CD8-positive, alpha-beta memory T cell (primary cell): ENCODE data around the gene CNPPD1. TPM values are rescaled to one million over a fixed set of nuclear protein-coding genes. Genes with fewer than 3 reads are reported as not detected.

ENCODE experiments used
- CTCF ChIA-PET: fragments of 350-600 bp; sonication (Branson Sonifier 250); formaldehyde crosslinking; loops from one replicate; lab custom pipeline; 2021; ENCODE audit warnings: antibody characterized with exemption; lab: Charles Lee
- POLR2A ChIA-PET: fragments of 350-600 bp; sonication (Branson Sonifier 250); formaldehyde crosslinking; loops from one replicate; lab custom pipeline; 2021; ENCODE audit warnings: antibody characterized with exemption; lab: Charles Lee
- DNase-seq, 5 donors: peaks; one replicate each; pipeline versions ENCODE4 v3.0.0 to v3.0.0-alpha.2; 2020 to 2022; ENCODE audit warnings: mixed read lengths in 1 of 5
- H3K27ac ChIP-seq: one replicate; pipeline ENCODE4 v1.7.0; 2013; ENCODE audit warnings: low read depth, mild to moderate bottlenecking, low read length, moderate library complexity
- H3K27me3 ChIP-seq: 2 replicates; pipeline ENCODE4 v1.7.0; 2013; ENCODE audit warnings: low read length, mild to moderate bottlenecking; ENCODE audit not compliant: insufficient read depth, poor library complexity, severe bottlenecking
- H3K36me3 ChIP-seq: 2 replicates; pipeline ENCODE4 v1.7.0; 2013; ENCODE audit warnings: mild to moderate bottlenecking, low read length, moderate library complexity; ENCODE audit not compliant: insufficient read depth
- H3K4me1 ChIP-seq: 2 replicates; pipeline ENCODE4 v1.7.0; 2013; ENCODE audit warnings: mild to moderate bottlenecking, low read length, moderate library complexity; ENCODE audit not compliant: insufficient read depth
- H3K4me3 ChIP-seq: 2 replicates; pipeline ENCODE4 v1.7.0; 2013; ENCODE audit warnings: mild to moderate bottlenecking, low read length
- H3K9me3 ChIP-seq: 2 replicates; pipeline ENCODE4 v1.7.0; 2013; ENCODE audit warnings: mild to moderate bottlenecking, low read length
- H3K27ac Mint-ChIP-seq, 8 donors: one replicate each; pipeline ENCODE4 v1.8.0; 2020 to 2021; ENCODE audit warnings: mixed read lengths in 8 of 8, mild to moderate bottlenecking in 6 of 8, inconsistent platforms in 3 of 8, moderate library complexity in 3 of 8
- H3K27me3 Mint-ChIP-seq, 2 donors: one replicate each; pipeline ENCODE4 v1.8.0; 2020 to 2021; ENCODE audit warnings: mixed read lengths in 2 of 2, mild to moderate bottlenecking in 1 of 2, moderate library complexity in 1 of 2
- H3K36me3 Mint-ChIP-seq, 3 donors: one replicate each; pipeline ENCODE4 v1.8.0; 2020 to 2021; ENCODE audit warnings: mixed read lengths in 3 of 3, inconsistent platforms in 1 of 3, mild to moderate bottlenecking in 1 of 3
- H3K4me1 Mint-ChIP-seq, 3 donors: one replicate each; pipeline ENCODE4 v1.8.0; 2020 to 2021; ENCODE audit warnings: mixed read lengths in 3 of 3, inconsistent platforms in 1 of 3, mild to moderate bottlenecking in 1 of 3
- H3K4me3 Mint-ChIP-seq, 7 donors: one replicate each; pipeline ENCODE4 v1.8.0; 2020 to 2021; ENCODE audit warnings: mixed read lengths in 7 of 7, mild to moderate bottlenecking in 6 of 7, moderate library complexity in 4 of 7, inconsistent platforms in 2 of 7
- H3K9me3 Mint-ChIP-seq, 5 donors: one replicate each; pipeline ENCODE4 v1.8.0; 2020 to 2022; ENCODE audit warnings: mixed read lengths in 5 of 5, mild to moderate bottlenecking in 3 of 5, moderate library complexity in 2 of 5, inconsistent platforms in 1 of 5
- polyA plus RNA-seq: library from polyadenylated mRNA; unstranded; fragments of 300-500 nt; fragmentation: Illumina TruSeq; gene quantifications from one replicate; pipeline ENCODE4 v1.2.3, GENCODE V29; 2021
- total RNA-seq, 2 experiments: library from RNA; stranded (reverse); gene quantifications; one replicate each; pipeline ENCODE4 v1.2.3, GENCODE V29; 2021

Gene CNPPD1
- total and polyA plus RNA-seq, 3 experiments from 2014 or later, result 66.2 to 74.3 (median 67.0) TPM

- ChIA-PET CTCF (interaction anchor here (0.9 to 9.0 kb wide), 8 partner anchors 13 to 89 kb away, joined by 3 to 110 read pairs (median 8); partner anchors contain the start of genes CNPPD1, NHEJ1 and SLC23A3), POLR2A (no interaction called here)
- Mint-ChIP-seq H3K4me3 (peak overlapping the region in 1 of 7 donors; percentile 65), H3K27ac (peak overlapping the region in 1 of 8 donors; percentile 55), H3K4me1 (peaks cover 25 to 45% (median 36%) of the 10 kb centered on the region in 3 donors), H3K27me3 (peaks cover 0 to 2% of the 10 kb centered on the region in 2 donors), H3K36me3 (peaks cover 0 to 16% (median 5%) of the 10 kb centered on the region in 3 donors), H3K9me3 (no peaks in the 10 kb centered on the region)
- Histone ChIP-seq H3K9me3 (no peaks in the 10 kb centered on the region), H3K36me3 (peaks cover 8% of the 10 kb centered on the region), H3K27me3 (no peaks in the 10 kb centered on the region), H3K4me1 (peaks cover 18% of the 10 kb centered on the region), H3K27ac (no peak overlapping the region), H3K4me3 (no peak overlapping the region)
- DNase-seq, result no peak
Measured at GRCh38 chr2:219213486-219214071, 36.9 kb upstream of the CNPPD1 start.

GRCh38 chr2:219213026-219213415 is 36.3 kb upstream of the CNPPD1 start:
- H3K36me3 Mint-ChIP-seq, result peaks cover 0 to 21% (median 5%) of the 10 kb centered on the region in 3 donors
- H3K4me1 ChIP-seq, result peaks cover 18% of the 10 kb centered on the region
- DNase-seq, result no peak
- peak overlapping the region in 2 of 8 donors; percentile 55 to 74 for H3K27ac Mint-ChIP-seq
- CTCF ChIA-PET, result interaction anchor here (0.9 to 9.0 kb wide), 8 partner anchors 12 to 89 kb away, joined by 3 to 110 read pairs (median 8); partner anchors contain the start of genes CNPPD1, NHEJ1 and SLC23A3
- H3K27ac ChIP-seq, result no peak overlapping the region
- peak overlapping the region in 1 of 7 donors; percentile 65 for H3K4me3 Mint-ChIP-seq
- peaks cover 0 to 2% of the 10 kb centered on the region in 2 donors for H3K27me3 Mint-ChIP-seq
- H3K36me3 ChIP-seq, result peaks cover 13% of the 10 kb centered on the region
- no peak overlapping the region for H3K4me3 ChIP-seq
- POLR2A ChIA-PET, result no interaction called here
- no peaks in the 10 kb centered on the region for H3K27me3 ChIP-seq
- H3K9me3 Mint-ChIP-seq, result no peaks in the 10 kb centered on the region
- H3K4me1 Mint-ChIP-seq, result peaks cover 27 to 47% (median 40%) of the 10 kb centered on the region in 3 donors
- H3K9me3 ChIP-seq, result no peaks in the 10 kb centered on the region

- Mint-ChIP-seq H3K27me3 (no peaks in the 10 kb centered on the region), H3K36me3 (peaks cover 0 to 31% (median 5%) of the 10 kb centered on the region in 3 donors), H3K4me3 (peak overlapping the region in 6 of 7 donors; percentile 11 to 88 (median 80)), H3K9me3 (no peaks in the 10 kb centered on the region), H3K27ac (peak overlapping the region; percentile 84 to 100 (median 95)), H3K4me1 (peaks cover 30 to 52% (median 48%) of the 10 kb centered on the region in 3 donors)
- Histone ChIP-seq H3K4me3 (peak overlapping the region; percentile 34), H3K4me1 (peaks cover 26% of the 10 kb centered on the region), H3K27me3 (no peaks in the 10 kb centered on the region), H3K36me3 (peaks cover 20% of the 10 kb centered on the region), H3K9me3 (no peaks in the 10 kb centered on the region), H3K27ac (peak overlapping the region; percentile 67)
- CTCF ChIA-PET, result interaction anchor here (0.6 to 9.0 kb wide), 34 partner anchors 9 to 181 kb away, joined by 3 to 110 read pairs (median 6); partner anchors contain the start of genes ANKZF1, ATG9A, CNPPD1 and DNAJB2
- POLR2A ChIA-PET, result interaction anchor here (0.7 to 1.3 kb wide), 11 partner anchors 18 to 131 kb away, joined by 3 to 23 read pairs (median 5); partner anchors contain the start of genes CNPPD1, DNAJB2 and TUBA4A
- DNase-seq, result no peak
Measured at GRCh38 chr2:219210886-219211362, 34.2 kb upstream of the CNPPD1 start.

- peaks cover 20% of the 10 kb centered on the region for H3K36me3 ChIP-seq
- no peaks in the 10 kb centered on the region for H3K27me3 ChIP-seq
- no peaks in the 10 kb centered on the region for H3K9me3 ChIP-seq
- Mint-ChIP-seq H3K4me3 (peak overlapping the region in 4 of 7 donors; percentile 12 to 85 (median 38)), H3K36me3 (peaks cover 0 to 31% (median 5%) of the 10 kb centered on the region in 3 donors), H3K4me1 (peaks cover 31 to 53% (median 49%) of the 10 kb centered on the region in 3 donors), H3K9me3 (no peaks in the 10 kb centered on the region), H3K27me3 (no peaks in the 10 kb centered on the region), H3K27ac (peak overlapping the region; percentile 74 to 96 (median 92))
- H3K4me3 ChIP-seq, result no peak overlapping the region
- ChIA-PET POLR2A (no interaction called here), CTCF (interaction anchor here (1.4 to 9.0 kb wide), 10 partner anchors 10 to 152 kb away, joined by 4 to 110 read pairs (median 8); partner anchors contain the start of genes ANKZF1, ATG9A, CNPPD1 and DNAJB2)
- H3K27ac ChIP-seq, result no peak overlapping the region
- DNase-seq, result no peak
- peaks cover 29% of the 10 kb centered on the region for H3K4me1 ChIP-seq
Measured at GRCh38 chr2:219210196-219210885, 33.6 kb upstream of the CNPPD1 start.

- CTCF ChIA-PET, result interaction anchor here (1.4 to 7.1 kb wide), 7 partner anchors 9 to 151 kb away, joined by 4 to 110 read pairs (median 8); partner anchors contain the start of genes CNPPD1, NHEJ1 and SLC23A3
- no peaks in the 10 kb centered on the region for H3K9me3 ChIP-seq
- H3K27ac ChIP-seq, result no peak overlapping the region
- Mint-ChIP-seq H3K27ac (peak overlapping the region; percentile 66 to 96 (median 86)), H3K9me3 (no peaks in the 10 kb centered on the region), H3K4me1 (peaks cover 32 to 53% (median 49%) of the 10 kb centered on the region in 3 donors), H3K4me3 (peak overlapping the region in 5 of 7 donors; percentile 28 to 94 (median 44)), H3K27me3 (no peaks in the 10 kb centered on the region), H3K36me3 (peaks cover 0 to 31% (median 1%) of the 10 kb centered on the region in 3 donors)
- no peak for DNase-seq
- no peak overlapping the region for H3K4me3 ChIP-seq
- peaks cover 20% of the 10 kb centered on the region for H3K36me3 ChIP-seq
- POLR2A ChIA-PET, result interaction anchor here (1.2 kb wide), 1 partner anchor 33 kb away, joined by 9 read pairs; the partner anchor contains the start of gene CNPPD1
- peaks cover 29% of the 10 kb centered on the region for H3K4me1 ChIP-seq
- H3K27me3 ChIP-seq, result no peaks in the 10 kb centered on the region
Measured at GRCh38 chr2:219209236-219210195, 32.8 kb upstream of the CNPPD1 start.

GRCh38 chr2:219207884-219208740 is 31.4 kb upstream of the CNPPD1 start:
- Histone ChIP-seq H3K36me3 (peaks cover 20% of the 10 kb centered on the region), H3K9me3 (no peaks in the 10 kb centered on the region), H3K4me3 (no peak overlapping the region), H3K4me1 (peaks cover 29% of the 10 kb centered on the region), H3K27me3 (no peaks in the 10 kb centered on the region), H3K27ac (no peak overlapping the region)
- Mint-ChIP-seq H3K27me3 (no peaks in the 10 kb centered on the region), H3K27ac (peak overlapping the region in 7 of 8 donors; percentile 54 to 96 (median 88)), H3K4me3 (peak overlapping the region; percentile 88 to 97 (median 92)), H3K36me3 (peaks cover 0 to 27% (median 1%) of the 10 kb centered on the region in 3 donors), H3K4me1 (peaks cover 32 to 53% (median 49%) of the 10 kb centered on the region in 3 donors), H3K9me3 (no peaks in the 10 kb centered on the region)
- CTCF ChIA-PET, result interaction anchor here (0.7 to 7.1 kb wide), 7 partner anchors 10 to 87 kb away, joined by 3 to 110 read pairs (median 6); partner anchors contain the start of genes CNPPD1, NHEJ1 and SLC23A3
- POLR2A ChIA-PET, result interaction anchor here (1.1 to 3.9 kb wide), 6 partner anchors 8 to 48 kb away, joined by 3 to 88 read pairs (median 7); partner anchors contain the start of genes CNPPD1, GLB1L, NHEJ1 and STK16
- DNase-seq, result no peak
